Measurements from ENCODE around the gene GPR132. TPM values are rescaled to one million over a fixed set of nuclear protein-coding genes. Genes with fewer than 3 reads are reported as not detected.

Gene GPR132
- total and polyA plus RNA-seq, 2 donors (not counting 3 experiments of a cell fraction or from before 2014, with no cell fraction given) = not detected

- no TSS peak for BruUV-seq (replicated peaks)
- no peaks in the 10 kb centered on the region for H3K36me3 ChIP-seq (ENCODE audit: control insufficient read depth in 2 of 2, extremely low read depth in 1 of 2, insufficient read depth in 2 of 2, low read length in 2 of 2)
- no peaks in the 10 kb centered on the region for H3K4me1 ChIP-seq (ENCODE audit: control insufficient read depth, extremely low read depth, insufficient read depth, low read length)
- ChIA-PET CTCF (interaction anchor here (0.6 to 5.3 kb wide), 8 partner anchors 14 to 446 kb away, joined by 3 to 97 read pairs (median 8); partner anchors contain the start of gene CLBA1), POLR2A (no interaction called here)
- H3K9me1 ChIP-seq (replicated peaks; ENCODE audit: control insufficient read depth, extremely low read depth, insufficient read depth, low read length) = no peaks in the 10 kb centered on the region
- no peak overlapping the region for H3K27ac ChIP-seq (ENCODE audit: insufficient read depth, low read depth, low read length)
- FAIRE-seq (no peak), DNase-seq (ENCODE audit: low read depth, low spot score) (no peak)
- no peak overlapping the region for H2AFZ ChIP-seq (ENCODE audit: low read depth, low read length)
- peaks cover 3 to 9% of the 10 kb centered on the region in 2 experiments for H3K27me3 ChIP-seq (ENCODE audit: control insufficient read depth in 2 of 2, insufficient read depth in 2 of 2, low read length in 2 of 2)
- no peaks in the 10 kb centered on the region for H4K20me1 ChIP-seq (replicated peaks; ENCODE audit: control insufficient read depth, extremely low read depth, insufficient read depth, low read length)
- no peak overlapping the region for H3K4me3 ChIP-seq (replicated peaks in 1 of 3; ENCODE audit: insufficient read depth in 1 of 3, low read depth in 1 of 3, low read length in 3 of 3)
- no peak overlapping the region for H3K4me2 ChIP-seq (ENCODE audit: insufficient read depth, low read length)
- H3K9ac ChIP-seq (replicated peaks; ENCODE audit: extremely low read depth, insufficient read depth, low read length) = no peak overlapping the region
- TF ChIP-seq MAX (IDR thresholded peaks at IDR 0.05; ENCODE audit: insufficient read depth, insufficient read length) = no peak
- no peak for TF ChIP-seq POLR2AphosphoS5 (IDR thresholded peaks at IDR 0.05; ENCODE audit: insufficient read depth, low read depth, low read length)
- TF ChIP-seq FOS (IDR thresholded peaks at IDR 0.05; ENCODE audit: borderline replicate concordance, insufficient read depth, low read length) = no peak
- no peak for TF ChIP-seq CTCF (IDR thresholded peaks at IDR 0.05; ENCODE audit: extremely low read depth in 1 of 2, insufficient read depth in 1 of 2, low read depth in 1 of 2, low read length in 2 of 2)
- TF ChIP-seq EZH2 (IDR thresholded peaks at IDR 0.05; ENCODE audit: borderline replicate concordance, low read depth, low read length, severe bottlenecking) = no peak
- TF ChIP-seq GATA2 (IDR thresholded peaks at IDR 0.05; ENCODE audit: insufficient read depth, insufficient read length, low read depth, low read length) = no peak
- no peak for TF ChIP-seq MYC (IDR thresholded peaks at IDR 0.05; ENCODE audit: low read depth, low read length)
- TF ChIP-seq POLR2A (IDR thresholded peaks at IDR 0.05; ENCODE audit: low read depth, low read length) = no peak
- TF ChIP-seq JUN (IDR thresholded peaks at IDR 0.05; ENCODE audit: borderline replicate concordance, insufficient read depth, insufficient read length, low read depth) = no peak
- H3K9me3 ChIP-seq (replicated peaks; ENCODE audit: control insufficient read depth, insufficient read depth, low read length) = no peaks in the 10 kb centered on the region
- H3K79me2 ChIP-seq (ENCODE audit: control insufficient read depth, insufficient read depth, low read length) = no peaks in the 10 kb centered on the region
- intact Hi-C loops (cut with micrococcal nuclease) = loop anchor here (2.0 kb wide), 1 partner anchor 17 kb away; no protein-coding TSS in a partner anchor
- dilution Hi-C loops (cut with MboI; ENCODE audit: extremely low pct_ligation_motif_present, low sequenced_read_pairs) = no loop called here
Observed at GRCh38 chr14:105043641-105044040, 21.6 kb downstream of the GPR132 start.
